RPMI7951 (cell line): ENCODE data around the gene NDEL1. TPM values are rescaled to one million over a fixed set of nuclear protein-coding genes. Genes with fewer than 3 reads are reported as not detected.

ENCODE experiments used
- DNase-seq: peaks from one replicate; pipeline ENCODE4 v3.0.0-alpha.2; 2012; ENCODE audit warnings: low read depth
- total RNA-seq: library from RNA; depleted of rRNA; stranded (reverse); fragments of >200 nt; shearing (Covaris generic); gene quantifications from 2 replicates; pipeline ENCODE4 v1.2.3, GENCODE V29; 2014; rRNA removed

NDEL1 gene
- total RNA-seq, 1 experiment from 2014 or later: 23.6 TPM

GRCh38 chr17:8502126-8502525, 66.4 kb downstream of the NDEL1 start:
- no peak for DNase-seq

GRCh38 chr17:8503368-8503767, 67.7 kb downstream of the NDEL1 start:
- no peak for DNase-seq

- no peak for DNase-seq
Measured at GRCh38 chr17:8503807-8504206, 68.1 kb downstream of the NDEL1 start.

GRCh38 chr17:8504460-8505207, 69.0 kb downstream of the NDEL1 start:
- DNase-seq: no peak

- no peak for DNase-seq
Measured at GRCh38 chr17:8506145-8506544, 70.5 kb downstream of the NDEL1 start.

- no peak for DNase-seq
Measured at GRCh38 chr17:8514801-8515200, 79.1 kb downstream of the NDEL1 start.

Other genes with a start within 250 kb of the NDEL1 start
- gene BORCS6, start 245.7 kb upstream of the NDEL1 start, total RNA-seq: 3.0 and 5.9 TPM in 2 replicates
- gene AURKB, start 225.3 kb upstream of the NDEL1 start, total RNA-seq: 94.7 and 97.8 TPM in 2 replicates
- 3.4 and 3.7 TPM in 2 replicates for gene CTC1, start 187.8 kb upstream of the NDEL1 start, total RNA-seq
- gene PFAS, start 186.6 kb upstream of the NDEL1 start, total RNA-seq: 10.5 and 16.8 TPM in 2 replicates
- 10.7 and 14.9 TPM in 2 replicates for gene RANGRF, start 147.2 kb upstream of the NDEL1 start, total RNA-seq
- 0.98 and 1.2 TPM in 2 replicates for gene SLC25A35, start 140.5 kb upstream of the NDEL1 start, total RNA-seq
- not detected in 2 replicates for gene ARHGEF15, start 125.6 kb upstream of the NDEL1 start, total RNA-seq
- gene ODF4, start 96.0 kb upstream of the NDEL1 start, total RNA-seq: not detected in 2 replicates
- gene RPL26, start 52.7 kb upstream of the NDEL1 start, total RNA-seq: 2,664 and 2,696 TPM in 2 replicates
- not detected in 2 replicates for gene RNF222, start 38.1 kb upstream of the NDEL1 start, total RNA-seq
- gene MYH10, start 194.8 kb downstream of the NDEL1 start, total RNA-seq: 18.8 and 21.9 TPM in 2 replicates